Measurements from ENCODE around the gene FXN.
A peak's percentile ranks its signal among the peaks of the same experiment; 100 is the strongest.

FXN gene

DNA sequence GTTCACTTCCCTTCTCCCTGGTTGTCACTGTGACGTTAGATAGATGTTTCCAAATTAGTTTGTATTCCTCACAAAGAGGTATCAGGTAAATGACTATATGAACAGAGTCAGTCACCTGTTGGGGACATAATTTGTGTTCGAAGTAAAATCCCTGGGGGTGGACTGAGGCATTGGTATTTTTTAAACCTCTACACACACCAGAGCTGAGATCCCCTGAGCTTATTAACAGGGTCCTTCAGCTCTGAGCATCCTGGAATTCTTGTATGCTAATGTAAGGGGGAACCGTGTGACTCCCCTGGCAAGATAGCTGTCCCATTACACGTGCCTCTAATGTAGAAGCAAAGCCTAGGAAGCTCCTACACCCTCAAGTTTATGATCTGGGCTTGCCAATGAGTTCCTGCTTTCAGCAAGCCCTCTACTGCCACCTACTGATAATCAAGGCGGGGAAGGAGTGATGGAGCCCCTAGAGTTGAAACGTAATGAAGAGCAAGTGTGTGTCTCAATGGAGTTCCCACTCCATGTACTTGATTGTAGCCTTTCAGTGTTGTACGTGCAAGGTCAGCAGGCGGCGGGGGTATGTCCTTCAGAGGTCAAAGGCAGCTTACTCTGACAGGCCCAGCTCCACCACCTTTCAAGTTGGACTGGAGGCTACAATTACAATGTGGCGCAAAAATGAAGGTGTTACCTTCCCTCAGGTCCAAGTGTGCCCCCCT, 36.0 kb upstream of the FXN start:
- TF ChIP-seq, protein P1, sequence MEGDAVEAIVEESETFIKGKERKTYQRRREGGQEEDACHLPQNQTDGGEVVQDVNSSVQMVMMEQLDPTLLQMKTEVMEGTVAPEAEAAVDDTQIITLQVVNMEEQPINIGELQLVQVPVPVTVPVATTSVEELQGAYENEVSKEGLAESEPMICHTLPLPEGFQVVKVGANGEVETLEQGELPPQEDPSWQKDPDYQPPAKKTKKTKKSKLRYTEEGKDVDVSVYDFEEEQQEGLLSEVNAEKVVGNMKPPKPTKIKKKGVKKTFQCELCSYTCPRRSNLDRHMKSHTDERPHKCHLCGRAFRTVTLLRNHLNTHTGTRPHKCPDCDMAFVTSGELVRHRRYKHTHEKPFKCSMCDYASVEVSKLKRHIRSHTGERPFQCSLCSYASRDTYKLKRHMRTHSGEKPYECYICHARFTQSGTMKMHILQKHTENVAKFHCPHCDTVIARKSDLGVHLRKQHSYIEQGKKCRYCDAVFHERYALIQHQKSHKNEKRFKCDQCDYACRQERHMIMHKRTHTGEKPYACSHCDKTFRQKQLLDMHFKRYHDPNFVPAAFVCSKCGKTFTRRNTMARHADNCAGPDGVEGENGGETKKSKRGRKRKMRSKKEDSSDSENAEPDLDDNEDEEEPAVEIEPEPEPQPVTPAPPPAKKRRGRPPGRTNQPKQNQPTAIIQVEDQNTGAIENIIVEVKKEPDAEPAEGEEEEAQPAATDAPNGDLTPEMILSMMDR (IDR thresholded peaks at IDR 0.05), result peak; percentile 82

DNA sequence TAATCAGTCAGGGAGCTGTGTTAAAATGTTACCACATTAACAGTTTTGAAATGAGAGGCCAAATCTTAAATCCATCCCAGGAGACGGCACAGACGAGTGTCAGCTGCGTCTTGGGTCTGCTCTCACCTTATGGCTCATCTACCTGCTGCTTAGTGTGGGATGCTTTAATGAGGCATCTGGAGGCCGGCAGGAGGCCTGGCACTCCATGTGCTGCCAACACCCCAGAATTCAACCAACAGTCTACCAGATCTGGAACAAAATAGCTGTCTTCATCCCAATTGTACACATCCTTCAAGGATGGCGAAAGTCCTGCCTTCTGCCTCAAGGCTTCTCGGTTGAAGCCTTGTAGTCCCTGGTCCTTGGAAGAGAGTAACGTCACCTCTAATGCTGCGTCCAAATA, 33.6 kb upstream of the FXN start:
- TF ChIP-seq, protein P1 (IDR thresholded peaks at IDR 0.05), result no peak

DNA sequence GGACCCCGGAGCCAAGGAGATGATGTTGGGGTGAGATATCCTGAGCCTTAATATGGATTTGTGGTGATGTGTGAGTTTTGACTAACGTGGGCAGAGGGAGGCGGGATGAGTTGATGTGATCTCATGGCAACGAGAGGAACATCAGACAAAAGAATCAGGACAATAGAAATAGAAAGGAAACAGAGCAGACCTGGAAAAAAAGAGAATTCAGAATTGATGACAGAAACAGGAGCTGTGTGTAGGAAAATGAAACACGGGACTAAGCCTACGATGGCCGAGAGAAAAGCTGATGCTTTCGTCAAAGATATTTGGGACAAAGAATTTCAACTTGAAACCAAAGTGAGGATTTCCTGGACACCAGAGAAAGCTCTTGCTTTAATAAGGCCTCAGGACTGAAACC, 32.5 kb upstream of the FXN start:
- TF ChIP-seq, protein P1 (IDR thresholded peaks at IDR 0.05), result no peak

DNA sequence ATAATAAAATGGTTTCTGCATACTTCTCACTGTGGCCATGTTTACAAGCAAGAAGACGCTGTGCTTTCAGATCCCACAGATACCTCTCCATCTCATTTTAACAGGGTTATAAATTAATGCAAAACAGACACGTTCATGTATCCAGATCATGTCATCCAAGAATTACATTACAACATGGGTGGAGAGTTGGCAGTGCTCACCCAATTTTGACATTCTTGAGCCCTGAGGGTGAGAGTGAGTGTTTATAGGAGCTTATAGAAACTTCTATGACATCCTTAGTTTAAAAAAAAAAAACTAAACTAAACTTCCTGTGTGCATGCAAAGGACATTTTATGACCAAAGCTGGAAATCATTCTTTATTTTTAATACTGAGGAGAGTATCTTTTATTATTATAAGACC, 30.7 kb upstream of the FXN start:
- TF ChIP-seq, protein P1 (IDR thresholded peaks at IDR 0.05), result no peak

DNA sequence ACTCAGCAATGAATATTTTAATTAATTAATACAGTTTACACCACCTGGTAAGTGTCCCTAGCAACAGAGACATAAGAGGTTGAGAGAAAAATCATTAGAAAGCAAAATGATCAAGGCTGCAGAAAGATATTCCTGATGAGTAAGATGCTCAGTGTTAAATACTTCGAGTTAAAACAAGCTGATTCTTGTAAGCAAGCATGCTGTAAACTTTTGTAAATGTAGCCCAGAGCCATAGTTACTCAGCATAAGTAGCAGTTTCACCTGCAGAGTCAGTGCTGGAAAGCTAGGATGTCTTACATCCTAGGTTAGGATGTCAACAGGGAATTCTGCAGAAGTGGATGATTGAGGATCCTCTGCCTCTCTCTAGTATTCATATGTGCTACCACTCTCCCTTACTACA, 25.8 kb upstream of the FXN start:
- TF ChIP-seq, protein P1 (IDR thresholded peaks at IDR 0.05), result no peak

DNA sequence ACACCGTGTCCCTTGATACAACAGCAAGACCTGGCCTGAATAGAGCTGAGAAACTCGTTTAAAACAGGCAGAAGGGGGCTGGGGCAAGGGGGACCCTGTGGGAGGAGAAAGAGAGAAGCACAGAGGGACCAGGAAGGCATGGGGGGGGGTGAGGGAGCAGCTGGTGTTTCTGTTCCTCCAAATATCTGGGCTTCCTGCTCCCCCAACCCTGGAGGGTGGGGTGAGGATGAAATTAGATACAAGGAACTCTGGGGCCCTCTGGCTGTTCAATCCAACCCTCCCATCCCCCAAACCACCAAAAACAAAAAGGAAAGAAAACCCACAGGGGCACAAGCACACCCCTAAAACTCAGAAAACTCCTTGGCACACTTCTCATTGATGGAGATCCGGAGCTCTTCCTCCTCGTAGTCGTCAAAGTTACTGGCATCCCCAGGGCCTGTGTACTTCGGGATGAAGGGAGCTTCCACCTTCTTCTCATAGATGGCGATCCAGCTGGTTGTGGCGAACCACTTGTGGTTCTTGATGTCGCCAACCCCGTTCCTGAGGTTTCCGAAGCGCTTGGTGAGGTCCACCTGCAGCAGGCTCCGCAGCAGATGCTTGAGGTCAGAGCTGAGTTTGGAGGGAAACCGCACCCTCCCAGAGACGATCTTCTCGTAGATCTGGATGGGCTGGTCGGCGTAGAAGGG, 22.7 kb upstream of the FXN start:
- TF ChIP-seq, protein P1 (IDR thresholded peaks at IDR 0.05), result no peak

DNA sequence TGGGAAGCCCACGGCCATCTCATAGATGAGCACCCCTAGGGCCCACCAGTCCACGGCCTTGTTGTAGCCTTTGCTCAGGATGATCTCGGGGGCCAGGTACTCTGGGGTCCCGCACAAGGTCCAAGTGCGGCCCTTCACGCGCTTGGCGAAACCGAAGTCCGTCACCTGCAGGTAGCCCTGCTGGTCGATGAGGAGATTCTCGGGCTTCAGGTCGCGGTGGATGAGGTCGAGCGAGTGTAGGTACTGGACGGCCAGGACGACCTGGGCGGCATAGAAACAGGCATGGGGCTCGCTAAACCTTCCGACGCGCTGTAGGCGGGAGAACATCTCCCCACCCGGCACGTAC, 22.2 kb upstream of the FXN start:
- TF ChIP-seq, protein P1 (IDR thresholded peaks at IDR 0.05), result no peak
